ENCODE measurements around the gene SIPA1L2. TPM values are rescaled to one million over a fixed set of nuclear protein-coding genes. Genes with fewer than 3 reads are reported as not detected.
A peak's percentile ranks its signal among the peaks of the same experiment; 100 is the strongest.

SIPA1L2 gene, protein sequence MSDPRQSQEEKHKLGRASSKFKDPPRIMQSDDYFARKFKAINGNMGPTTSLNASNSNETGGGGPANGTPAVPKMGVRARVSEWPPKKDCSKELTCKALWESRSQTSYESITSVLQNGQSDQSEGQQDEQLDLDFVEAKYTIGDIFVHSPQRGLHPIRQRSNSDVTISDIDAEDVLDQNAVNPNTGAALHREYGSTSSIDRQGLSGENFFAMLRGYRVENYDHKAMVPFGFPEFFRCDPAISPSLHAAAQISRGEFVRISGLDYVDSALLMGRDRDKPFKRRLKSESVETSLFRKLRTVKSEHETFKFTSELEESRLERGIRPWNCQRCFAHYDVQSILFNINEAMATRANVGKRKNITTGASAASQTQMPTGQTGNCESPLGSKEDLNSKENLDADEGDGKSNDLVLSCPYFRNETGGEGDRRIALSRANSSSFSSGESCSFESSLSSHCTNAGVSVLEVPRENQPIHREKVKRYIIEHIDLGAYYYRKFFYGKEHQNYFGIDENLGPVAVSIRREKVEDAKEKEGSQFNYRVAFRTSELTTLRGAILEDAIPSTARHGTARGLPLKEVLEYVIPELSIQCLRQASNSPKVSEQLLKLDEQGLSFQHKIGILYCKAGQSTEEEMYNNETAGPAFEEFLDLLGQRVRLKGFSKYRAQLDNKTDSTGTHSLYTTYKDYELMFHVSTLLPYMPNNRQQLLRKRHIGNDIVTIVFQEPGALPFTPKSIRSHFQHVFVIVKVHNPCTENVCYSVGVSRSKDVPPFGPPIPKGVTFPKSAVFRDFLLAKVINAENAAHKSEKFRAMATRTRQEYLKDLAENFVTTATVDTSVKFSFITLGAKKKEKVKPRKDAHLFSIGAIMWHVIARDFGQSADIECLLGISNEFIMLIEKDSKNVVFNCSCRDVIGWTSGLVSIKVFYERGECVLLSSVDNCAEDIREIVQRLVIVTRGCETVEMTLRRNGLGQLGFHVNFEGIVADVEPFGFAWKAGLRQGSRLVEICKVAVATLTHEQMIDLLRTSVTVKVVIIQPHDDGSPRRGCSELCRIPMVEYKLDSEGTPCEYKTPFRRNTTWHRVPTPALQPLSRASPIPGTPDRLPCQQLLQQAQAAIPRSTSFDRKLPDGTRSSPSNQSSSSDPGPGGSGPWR (N-terminal part only)
- total RNA-seq, result 0.22 TPM
- not detected for polyA plus RNA-seq

DNA sequence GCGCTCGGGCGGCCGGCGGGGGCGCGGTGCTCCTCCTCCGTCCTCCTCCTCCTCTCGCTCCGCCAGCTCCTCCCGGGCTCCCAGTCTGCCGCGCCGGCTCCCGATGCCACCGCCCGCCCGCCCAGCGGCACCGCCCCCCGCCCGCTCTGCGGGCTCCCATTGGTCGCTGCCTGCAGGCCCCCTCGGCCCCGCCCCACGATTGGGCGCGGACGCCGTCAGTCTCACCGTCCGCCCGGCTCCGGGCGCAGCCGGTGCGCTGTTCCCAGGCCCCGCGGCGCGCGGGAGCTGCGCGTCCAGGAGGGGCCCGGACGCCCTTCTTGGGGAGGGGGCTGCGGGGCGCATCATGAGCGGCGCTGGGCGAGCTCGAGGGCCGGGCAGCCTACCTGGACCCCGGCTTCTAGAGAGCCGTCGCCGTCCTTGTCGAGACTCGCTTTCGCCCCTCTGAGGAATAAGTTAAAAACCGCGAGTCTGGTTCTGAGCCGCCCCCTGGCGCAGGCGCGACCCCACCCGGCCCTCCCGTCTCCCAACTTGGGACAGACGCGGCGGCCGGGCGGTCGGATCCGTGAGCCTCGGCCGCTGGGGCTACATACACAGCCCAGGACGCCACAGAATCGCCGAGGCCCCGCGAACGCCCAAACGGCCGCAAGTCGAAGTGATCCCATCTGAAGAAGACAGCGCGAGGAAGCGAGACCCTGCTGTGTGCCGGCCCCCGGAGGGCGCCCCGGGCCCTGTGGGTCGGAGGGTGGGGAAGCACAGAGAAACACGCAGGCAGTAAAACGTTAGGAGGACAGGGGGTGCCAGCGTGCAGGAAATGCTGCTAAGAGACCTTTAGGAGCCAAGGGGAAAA, at the start of gene SIPA1L2:
Gene SIPA1L2, minus strand, starts transcription at position 87 of the 847 bp plus-strand sequence. CDS start 114,794 bp downstream, outside the sequence.
- Mint-ChIP-seq H3K36me3 (no peaks in the 10 kb centered on the region), H3K4me3 (peak within 1 kb of the TSS; percentile 84 to 89 (median 86)), H3K27ac (peak within 1 kb of the TSS in 1 of 3 donors; percentile 74), H3K9me3 (peaks cover 0 to 6% (median 0%) of the 10 kb centered on the region in 7 donors), H3K4me1 (peaks cover 5 to 14% (median 11%) of the 10 kb centered on the region in 4 donors), H3K27me3 (peaks cover 64% of the 10 kb centered on the region)
- Histone ChIP-seq H3K27ac (ENCODE audit: insufficient read depth, low read length, poor library complexity, severe bottlenecking) (no peak within 1 kb of the TSS), H3K4me3 (ENCODE audit: low read depth, low read length) (no peak within 1 kb of the TSS), H3K4me1 (ENCODE audit: control insufficient read depth, insufficient read depth, low read length, poor library complexity, severe bottlenecking) (peaks cover 16% of the 10 kb centered on the region), H3K9me3 (ENCODE audit: control insufficient read depth in 2 of 2, low read length in 2 of 2) (no peaks in the 10 kb centered on the region), H3K27me3 (ENCODE audit: control insufficient read depth, insufficient read depth, low read length) (peaks cover 27% of the 10 kb centered on the region), H3K36me3 (ENCODE audit: control insufficient read depth, insufficient read depth, low read length) (no peaks in the 10 kb centered on the region)
- DNase-seq, result peak; percentile 55 to 84 (median 75)
- peak; percentile 90 to 93 for ATAC-seq (ENCODE audit: low read depth in 2 of 2)

DNA sequence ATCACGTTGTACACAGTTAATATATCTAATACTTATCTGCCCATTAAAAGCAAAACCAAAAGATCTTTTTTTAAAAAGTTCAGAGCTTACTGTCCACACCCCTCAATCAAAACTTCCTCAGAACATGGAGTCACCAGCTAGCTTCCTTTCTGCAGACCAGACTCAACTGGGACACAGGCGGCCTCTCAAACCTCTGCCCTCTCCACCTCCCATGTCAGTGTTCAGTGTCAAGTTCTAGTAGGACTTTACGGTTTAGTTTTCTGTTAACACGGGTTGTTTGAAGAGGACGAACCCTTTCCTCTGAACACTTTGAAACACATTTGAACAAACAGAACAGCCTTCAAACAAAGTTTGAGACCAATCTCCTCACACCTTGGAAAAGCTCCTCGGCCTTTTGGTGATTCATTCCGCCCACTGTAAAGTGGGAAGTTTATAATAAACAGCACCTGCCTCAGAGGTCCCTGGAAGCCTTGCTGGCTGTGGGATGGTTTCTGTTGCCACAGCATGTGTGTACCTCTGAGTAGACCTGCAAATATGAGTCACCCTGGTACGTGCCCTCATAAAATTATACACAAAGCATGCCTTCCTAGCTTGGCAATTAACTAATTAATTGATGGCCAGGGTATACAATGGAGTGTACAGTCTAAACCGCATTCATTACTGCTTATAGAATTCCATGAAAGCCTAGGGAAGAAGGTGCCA, 48.4 kb upstream of the SIPA1L2 start:
- H3K36me3 ChIP-seq (ENCODE audit: control insufficient read depth, insufficient read depth, low read length), result no peaks in the 10 kb centered on the region
- H3K27ac Mint-ChIP-seq, result no peak overlapping the region
- ATAC-seq (ENCODE audit: low read depth in 2 of 2) (no peak), DNase-seq (no peak)
- H3K9me3 ChIP-seq (ENCODE audit: control insufficient read depth in 2 of 2, low read length in 2 of 2), result no peaks in the 10 kb centered on the region
- H3K4me1 Mint-ChIP-seq, result no peaks in the 10 kb centered on the region
- H3K4me3 ChIP-seq (ENCODE audit: low read depth, low read length), result no peak overlapping the region
- no peaks in the 10 kb centered on the region for H3K4me1 ChIP-seq (ENCODE audit: control insufficient read depth, insufficient read depth, low read length, poor library complexity, severe bottlenecking)
- H3K27me3 Mint-ChIP-seq, result peaks cover 4% of the 10 kb centered on the region
- no peak overlapping the region for H3K4me3 Mint-ChIP-seq
- H3K27ac ChIP-seq (ENCODE audit: insufficient read depth, low read length, poor library complexity, severe bottlenecking), result no peak overlapping the region
- no peaks in the 10 kb centered on the region for H3K27me3 ChIP-seq (ENCODE audit: control insufficient read depth, insufficient read depth, low read length)
- no peaks in the 10 kb centered on the region for H3K36me3 Mint-ChIP-seq
- peaks cover 0 to 2% (median 0%) of the 10 kb centered on the region in 7 donors for H3K9me3 Mint-ChIP-seq

DNA sequence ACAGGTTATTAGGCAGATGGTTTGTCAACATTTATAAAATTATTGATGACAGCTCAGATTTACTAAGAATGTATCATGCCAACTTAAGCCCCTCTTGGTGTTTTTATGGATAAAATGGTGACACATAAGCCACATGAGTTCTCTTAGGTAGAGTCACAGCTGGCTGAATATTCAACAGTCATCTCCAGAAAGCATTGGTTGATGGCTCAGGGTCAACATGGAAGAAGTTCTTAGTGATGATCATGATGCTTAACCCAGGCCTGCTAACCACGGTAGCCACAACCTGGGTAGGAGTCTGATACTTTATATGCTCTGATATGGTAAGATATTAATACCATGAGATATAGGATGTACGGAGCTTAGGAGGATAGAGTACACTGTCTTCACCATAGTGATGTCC, 46.4 kb upstream of the SIPA1L2 start:
- no peak for ATAC-seq (ENCODE audit: low read depth in 2 of 2)
- no peak overlapping the region for H3K4me3 Mint-ChIP-seq

DNA sequence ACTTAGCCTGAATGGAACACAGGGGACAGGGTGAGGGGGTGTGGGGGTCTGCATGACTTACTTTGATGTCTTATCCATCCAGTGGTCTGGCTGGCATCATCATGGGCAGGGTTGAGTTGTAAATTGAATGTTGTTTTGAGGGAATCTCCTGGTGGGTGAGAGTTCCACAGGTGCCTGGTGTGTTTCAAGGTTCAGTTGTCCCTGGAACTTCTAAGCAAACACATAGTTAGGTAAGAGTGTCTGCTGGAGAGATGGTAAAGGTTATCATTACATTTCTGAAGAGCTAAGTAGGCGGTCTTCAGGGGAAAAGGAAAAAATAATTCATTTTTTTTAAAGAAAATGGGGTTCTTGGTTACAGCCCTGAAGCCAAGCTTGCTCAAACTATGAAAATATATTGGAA, 46.0 kb upstream of the SIPA1L2 start:
- H3K36me3 Mint-ChIP-seq, result no peaks in the 10 kb centered on the region
- Histone ChIP-seq H3K27me3 (ENCODE audit: control insufficient read depth, insufficient read depth, low read length) (no peaks in the 10 kb centered on the region), H3K36me3 (ENCODE audit: control insufficient read depth, insufficient read depth, low read length) (no peaks in the 10 kb centered on the region), H3K4me3 (ENCODE audit: low read depth, low read length) (no peak overlapping the region), H3K9me3 (ENCODE audit: control insufficient read depth in 2 of 2, low read length in 2 of 2) (no peaks in the 10 kb centered on the region), H3K4me1 (ENCODE audit: control insufficient read depth, insufficient read depth, low read length, poor library complexity, severe bottlenecking) (no peaks in the 10 kb centered on the region), H3K27ac (ENCODE audit: insufficient read depth, low read length, poor library complexity, severe bottlenecking) (no peak overlapping the region)
- H3K27me3 Mint-ChIP-seq, result peaks cover 9% of the 10 kb centered on the region
- no peak for ATAC-seq (ENCODE audit: low read depth in 2 of 2)
- H3K9me3 Mint-ChIP-seq, result no peaks in the 10 kb centered on the region
- H3K4me1 Mint-ChIP-seq, result no peaks in the 10 kb centered on the region
- DNase-seq, result no peak
- no peak overlapping the region for H3K4me3 Mint-ChIP-seq
- no peak overlapping the region for H3K27ac Mint-ChIP-seq

More for the DNA sequence above, 46.4 kb upstream of the SIPA1L2 start:
- Mint-ChIP-seq H3K4me1 (no peaks in the 10 kb centered on the region), H3K9me3 (no peaks in the 10 kb centered on the region), H3K27ac (no peak overlapping the region), H3K27me3 (peaks cover 9% of the 10 kb centered on the region), H3K36me3 (no peaks in the 10 kb centered on the region)
- no peaks in the 10 kb centered on the region for H3K4me1 ChIP-seq (ENCODE audit: control insufficient read depth, insufficient read depth, low read length, poor library complexity, severe bottlenecking)
- no peak overlapping the region for H3K4me3 ChIP-seq (ENCODE audit: low read depth, low read length)
- H3K27ac ChIP-seq (ENCODE audit: insufficient read depth, low read length, poor library complexity, severe bottlenecking), result no peak overlapping the region
- no peaks in the 10 kb centered on the region for H3K9me3 ChIP-seq (ENCODE audit: control insufficient read depth in 2 of 2, low read length in 2 of 2)
- H3K27me3 ChIP-seq (ENCODE audit: control insufficient read depth, insufficient read depth, low read length), result no peaks in the 10 kb centered on the region
- no peaks in the 10 kb centered on the region for H3K36me3 ChIP-seq (ENCODE audit: control insufficient read depth, insufficient read depth, low read length)
- no peak for DNase-seq

DNA sequence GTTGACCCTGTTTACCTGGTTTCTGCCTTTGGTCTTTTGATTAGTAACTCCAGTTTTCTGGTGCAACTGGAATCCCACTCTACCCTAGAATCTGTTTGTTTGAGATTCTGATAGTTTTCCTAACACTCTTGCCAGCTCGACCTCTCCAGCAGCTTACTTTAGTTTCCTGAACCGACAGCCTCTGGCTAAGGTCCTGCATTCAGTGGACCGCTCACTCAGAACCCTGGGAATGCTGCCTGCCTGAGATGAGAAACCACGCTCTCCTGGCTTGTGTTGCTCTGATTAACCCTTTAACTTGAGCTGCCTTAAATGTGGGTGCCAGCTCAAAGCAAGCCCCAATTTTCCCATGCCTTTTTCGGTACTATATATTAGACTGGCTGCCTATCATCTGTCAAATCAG, 45.3 kb upstream of the SIPA1L2 start:
- no peak for ATAC-seq (ENCODE audit: low read depth in 2 of 2)
- Histone ChIP-seq H3K27ac (ENCODE audit: insufficient read depth, low read length, poor library complexity, severe bottlenecking) (no peak overlapping the region), H3K9me3 (ENCODE audit: control insufficient read depth in 2 of 2, low read length in 2 of 2) (no peaks in the 10 kb centered on the region)

DNA sequence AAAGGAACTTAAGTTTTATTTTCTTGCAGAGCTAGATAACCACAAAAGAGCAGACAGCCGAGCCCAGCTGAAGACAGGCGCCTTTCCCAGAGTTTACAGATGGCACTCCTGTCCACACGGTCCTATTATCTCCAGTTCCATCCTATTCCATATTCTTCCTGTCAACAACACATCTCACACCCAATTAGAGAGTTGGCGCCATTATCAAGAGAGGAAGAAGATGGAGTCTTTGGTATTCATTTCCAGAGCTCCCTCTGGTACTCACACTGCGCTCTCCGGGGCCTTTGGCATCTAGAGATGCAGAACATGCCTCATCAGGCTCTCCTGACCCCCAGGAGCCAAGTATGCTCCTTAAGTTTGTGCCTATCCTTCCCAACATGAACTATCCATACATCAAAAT, 43.3 kb upstream of the SIPA1L2 start:
- DNase-seq (no peak), ATAC-seq (ENCODE audit: low read depth in 2 of 2) (no peak)
- Histone ChIP-seq H3K27me3 (ENCODE audit: control insufficient read depth, insufficient read depth, low read length) (no peaks in the 10 kb centered on the region), H3K4me1 (ENCODE audit: control insufficient read depth, insufficient read depth, low read length, poor library complexity, severe bottlenecking) (no peaks in the 10 kb centered on the region), H3K36me3 (ENCODE audit: control insufficient read depth, insufficient read depth, low read length) (no peaks in the 10 kb centered on the region), H3K4me3 (ENCODE audit: low read depth, low read length) (no peak overlapping the region), H3K9me3 (ENCODE audit: control insufficient read depth in 2 of 2, low read length in 2 of 2) (no peaks in the 10 kb centered on the region), H3K27ac (ENCODE audit: insufficient read depth, low read length, poor library complexity, severe bottlenecking) (no peak overlapping the region)
- Mint-ChIP-seq H3K4me3 (peak overlapping the region in 1 of 4 donors; percentile 27), H3K27me3 (peaks cover 16% of the 10 kb centered on the region), H3K36me3 (no peaks in the 10 kb centered on the region), H3K4me1 (no peaks in the 10 kb centered on the region), H3K27ac (no peak overlapping the region), H3K9me3 (no peaks in the 10 kb centered on the region)

More for the DNA sequence above, 45.3 kb upstream of the SIPA1L2 start:
- H3K9me3 Mint-ChIP-seq, result no peaks in the 10 kb centered on the region
- H3K27ac Mint-ChIP-seq, result no peak overlapping the region
- H3K36me3 Mint-ChIP-seq, result no peaks in the 10 kb centered on the region
- Histone ChIP-seq H3K36me3 (ENCODE audit: control insufficient read depth, insufficient read depth, low read length) (no peaks in the 10 kb centered on the region), H3K4me3 (ENCODE audit: low read depth, low read length) (no peak overlapping the region), H3K4me1 (ENCODE audit: control insufficient read depth, insufficient read depth, low read length, poor library complexity, severe bottlenecking) (no peaks in the 10 kb centered on the region), H3K27me3 (ENCODE audit: control insufficient read depth, insufficient read depth, low read length) (no peaks in the 10 kb centered on the region)
- no peak for DNase-seq
- no peaks in the 10 kb centered on the region for H3K4me1 Mint-ChIP-seq
- H3K4me3 Mint-ChIP-seq, result no peak overlapping the region
- H3K27me3 Mint-ChIP-seq, result peaks cover 9% of the 10 kb centered on the region
